OCI-LY1 (cell line): ENCODE measurements around the gene OR10J1.

Experiments
- H2AFZ ChIP-seq: fragments of 200-600 bp; sonication (generic), shearing (Covaris generic); 2 replicates; pipeline ENCODE4 v1.6.0; 2014; ENCODE audit warnings: antibody characterized with exemption, mild to moderate bottlenecking, low read length
- H3F3A ChIP-seq: fragments of 200-600 bp; sonication (generic), shearing (Covaris generic); 2 replicates; pipeline ENCODE4 v1.6.0; 2014; ENCODE audit warnings: mild to moderate bottlenecking, antibody characterized with exemption, low read length, moderate library complexity; ENCODE audit not compliant: insufficient read depth
- H3K27ac ChIP-seq: fragments of 200-600 bp; sonication (generic); 2 replicates; pipeline ENCODE4 v1.5.1; 2014; ENCODE audit warnings: low read length, mixed run types, mild to moderate bottlenecking, low read depth; ENCODE audit not compliant: poor library complexity, severe bottlenecking
- H3K27me3 ChIP-seq: fragments of 200-600 bp; sonication (generic); 2 replicates; pipeline ENCODE4 v1.6.0; 2014; ENCODE audit warnings: antibody characterized with exemption, mild to moderate bottlenecking, low read length, moderate library complexity; ENCODE audit not compliant: insufficient read depth
- H3K36me3 ChIP-seq: fragments of 200-600 bp; sonication (generic); 2 replicates; pipeline ENCODE4 v1.6.1; 2014; ENCODE audit warnings: mild to moderate bottlenecking, antibody characterized with exemption, low read length, moderate library complexity, mixed read lengths; ENCODE audit not compliant: insufficient read depth
- H3K4me1 ChIP-seq: fragments of 200-600 bp; sonication (generic); 2 replicates; pipeline ENCODE4 v1.5.1; 2014; ENCODE audit warnings: mild to moderate bottlenecking, low read length, moderate library complexity; ENCODE audit not compliant: insufficient read depth, severe bottlenecking
- H3K4me2 ChIP-seq: fragments of 200-600 bp; sonication (generic), shearing (Covaris generic); 2 replicates; pipeline ENCODE4 v1.6.1; 2014; ENCODE audit warnings: low read length
- H3K4me3 ChIP-seq: fragments of 200-600 bp; sonication (generic); 2 replicates; pipeline ENCODE4 v1.5.1; 2014; ENCODE audit warnings: low read length, low read depth, mild to moderate bottlenecking, mixed read lengths; ENCODE audit not compliant: poor library complexity, severe bottlenecking
- H3K79me2 ChIP-seq: fragments of 200-600 bp; shearing (Covaris generic); 2 replicates; pipeline ENCODE4 v1.6.1; 2016; ENCODE audit warnings: mixed run types, low read length, mixed read lengths; ENCODE audit not compliant: insufficient read depth
- H3K9ac ChIP-seq: fragments of 200-600 bp; sonication (generic), shearing (Covaris generic); 2 replicates; pipeline ENCODE4 v1.6.1; 2014; ENCODE audit warnings: mild to moderate bottlenecking, low read length, mixed read lengths
- H3K9me2 ChIP-seq: fragments of 200-600 bp; sonication (generic), shearing (Covaris generic); 2 replicates; pipeline ENCODE4 v1.6.1; 2014; ENCODE audit warnings: low read depth, mild to moderate bottlenecking, low read length, mixed read lengths
- H3K9me3 ChIP-seq: fragments of 200-600 bp; shearing (Covaris generic); 2 replicates; pipeline ENCODE4 v1.6.1; 2014; ENCODE audit warnings: low read length, mixed read lengths
- H4K20me1 ChIP-seq: fragments of 200-600 bp; sonication (generic), shearing (Covaris generic); 2 replicates; pipeline ENCODE4 v1.6.0; 2016; ENCODE audit warnings: mild to moderate bottlenecking, low read length; ENCODE audit not compliant: insufficient read depth
- CTCF ChIP-seq: fragments of 200-600 bp; sonication (generic), shearing (Covaris generic); IDR thresholded peaks from 2 replicates; pipeline ENCODE4 v1.5.1; 2017; ENCODE audit warnings: mild to moderate bottlenecking, antibody characterized with exemption, low read length, moderate library complexity, mixed read lengths
- EZH2 ChIP-seq: fragments of 200-600 bp; sonication (generic), shearing (Covaris generic); IDR thresholded peaks from 2 replicates; pipeline ENCODE4 v1.8.0; 2017; ENCODE audit warnings: borderline replicate concordance, mixed run types, mild to moderate bottlenecking, antibody characterized with exemption, low read length, moderate library complexity, mixed read lengths

OR10J1 gene, protein sequence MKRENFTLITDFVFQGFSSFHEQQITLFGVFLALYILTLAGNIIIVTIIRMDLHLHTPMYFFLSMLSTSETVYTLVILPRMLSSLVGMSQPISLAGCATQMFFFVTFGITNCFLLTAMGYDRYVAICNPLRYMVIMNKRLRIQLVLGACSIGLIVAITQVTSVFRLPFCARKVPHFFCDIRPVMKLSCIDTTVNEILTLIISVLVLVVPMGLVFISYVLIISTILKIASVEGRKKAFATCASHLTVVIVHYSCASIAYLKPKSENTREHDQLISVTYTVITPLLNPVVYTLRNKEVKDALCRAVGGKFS

GRCh38 chr1:159439422-159439821 is at the start of gene OR10J1:
TSS of gene OR10J1 (plus strand) at chr1:159439722. CDS start at chr1:159439792, 70 bp downstream.
- no peak within 1 kb of the TSS for H2AFZ ChIP-seq
- H3F3A ChIP-seq = no peaks in the 10 kb centered on the region
- no peaks in the 10 kb centered on the region for H3K79me2 ChIP-seq
- H3K4me2 ChIP-seq = no peak within 1 kb of the TSS
- no peaks in the 10 kb centered on the region for H3K9me3 ChIP-seq
- no peak within 1 kb of the TSS for H3K4me3 ChIP-seq
- H3K9ac ChIP-seq = no peak within 1 kb of the TSS
- TF ChIP-seq CTCF (no peak), EZH2 (no peak)
- no peaks in the 10 kb centered on the region for H3K36me3 ChIP-seq
- no peak within 1 kb of the TSS for H3K27ac ChIP-seq
- H3K4me1 ChIP-seq = no peaks in the 10 kb centered on the region
- H3K27me3 ChIP-seq = no peaks in the 10 kb centered on the region
- H3K9me2 ChIP-seq = no peaks in the 10 kb centered on the region
- H4K20me1 ChIP-seq = no peaks in the 10 kb centered on the region

DNA sequence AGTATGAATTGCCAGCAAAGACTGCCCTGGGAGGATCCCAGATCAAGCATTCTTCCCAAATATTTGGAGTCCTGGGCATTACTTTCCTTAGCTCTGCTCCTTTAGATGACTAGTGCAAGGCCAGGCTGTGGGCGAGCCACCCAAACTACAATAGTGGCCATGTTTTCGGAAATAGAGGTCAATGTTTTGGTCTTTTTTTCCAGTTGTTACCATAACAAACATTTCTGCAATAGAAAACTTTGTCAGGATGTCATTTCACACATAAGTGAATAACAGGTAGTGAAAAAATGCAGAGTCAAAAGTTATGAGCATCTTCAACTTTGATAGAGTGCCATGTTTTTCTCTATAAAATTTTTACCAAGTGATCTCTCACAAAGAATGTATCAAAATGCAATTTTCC is 32.7 kb upstream of the OR10J1 start:
- H3K9ac ChIP-seq = no peak overlapping the region
- H2AFZ ChIP-seq = no peak overlapping the region
- H3K27me3 ChIP-seq = no peaks in the 10 kb centered on the region
- no peaks in the 10 kb centered on the region for H3K36me3 ChIP-seq
- no peaks in the 10 kb centered on the region for H3K9me3 ChIP-seq
- no peak overlapping the region for H3K27ac ChIP-seq
- no peaks in the 10 kb centered on the region for H3K4me1 ChIP-seq
- no peak overlapping the region for H3K4me3 ChIP-seq
- H3K9me2 ChIP-seq = no peaks in the 10 kb centered on the region
- no peak for TF ChIP-seq CTCF
- TF ChIP-seq EZH2 = no peak
- H3K79me2 ChIP-seq = no peaks in the 10 kb centered on the region
- no peaks in the 10 kb centered on the region for H3F3A ChIP-seq
- no peaks in the 10 kb centered on the region for H4K20me1 ChIP-seq
- no peak overlapping the region for H3K4me2 ChIP-seq

- Histone ChIP-seq H3K79me2 (no peaks in the 10 kb centered on the region), H3K9me2 (no peaks in the 10 kb centered on the region), H3K27ac (no peak overlapping the region), H3K36me3 (no peaks in the 10 kb centered on the region), H2AFZ (no peak overlapping the region), H3K4me2 (no peak overlapping the region), H3K4me1 (no peaks in the 10 kb centered on the region), H3K9ac (no peak overlapping the region), H3F3A (no peaks in the 10 kb centered on the region), H4K20me1 (no peaks in the 10 kb centered on the region), H3K4me3 (no peak overlapping the region), H3K27me3 (no peaks in the 10 kb centered on the region), H3K9me3 (no peaks in the 10 kb centered on the region)
- TF ChIP-seq CTCF = no peak
- TF ChIP-seq EZH2 = no peak
These were observed 30.6 kb upstream of the OR10J1 start for GRCh38 chr1:159408862-159409400.
